Mesothelial cell of epicardium (in vitro differentiated cells): ENCODE data around the gene NTM. TPM values are rescaled to one million over a fixed set of nuclear protein-coding genes. Genes with fewer than 3 reads are reported as not detected.

Experiments
- DNase-seq, 2 experiments: peaks; one replicate each; pipeline ENCODE4 v3.0.0; 2021; ENCODE audit warnings: low spot score in 2 of 2; ENCODE audit not compliant: unreplicated experiment in 2 of 2
- H3K27ac Mint-ChIP-seq: 2 replicates; pipeline ENCODE4 v1.8.0; 2021; ENCODE audit warnings: mixed read lengths
- H3K27me3 Mint-ChIP-seq: 2 replicates; pipeline ENCODE4 v1.8.0; 2021; ENCODE audit warnings: low read depth, mixed read lengths
- H3K36me3 Mint-ChIP-seq: 2 replicates; pipeline ENCODE4 v1.8.0; 2021; ENCODE audit warnings: mixed read lengths
- H3K4me1 Mint-ChIP-seq: 2 replicates; pipeline ENCODE4 v1.8.0; 2021; ENCODE audit warnings: mixed read lengths
- H3K4me3 Mint-ChIP-seq: 2 replicates; pipeline ENCODE4 v1.8.0; 2021; ENCODE audit warnings: mild to moderate bottlenecking, moderate library complexity, mixed read lengths
- H3K9me3 Mint-ChIP-seq: 2 replicates; pipeline ENCODE4 v1.8.0; 2021; ENCODE audit warnings: mixed read lengths
- CTCF ChIP-seq: fragments of 200-600 bp; sonication (generic); IDR thresholded peaks from one replicate; pipeline ENCODE4 v1.5.0; 2021; ENCODE audit warnings: antibody characterized with exemption; ENCODE audit not compliant: unreplicated experiment
- total RNA-seq: library from RNA; stranded (reverse); gene quantifications from 3 replicates; pipeline ENCODE4 v1.2.1, GENCODE V29; 2021

Gene NTM
- total RNA-seq, 1 donor from 2014 or later = 3.9 TPM

GRCh38 chr11:131514062-131514461, 143.6 kb downstream of the NTM start:
- TF ChIP-seq CTCF = no peak
- no peaks in the 10 kb centered on the region for H3K4me1 Mint-ChIP-seq
- H3K4me3 Mint-ChIP-seq = no peak overlapping the region
- H3K27me3 Mint-ChIP-seq = peaks cover 7% of the 10 kb centered on the region
- no peak overlapping the region for H3K27ac Mint-ChIP-seq
- no peak for DNase-seq
- peaks cover 3% of the 10 kb centered on the region for H3K9me3 Mint-ChIP-seq
- H3K36me3 Mint-ChIP-seq = no peaks in the 10 kb centered on the region

GRCh38 chr11:131518305-131518838, 148.0 kb downstream of the NTM start:
- TF ChIP-seq CTCF = no peak
- Mint-ChIP-seq H3K36me3 (no peaks in the 10 kb centered on the region), H3K4me3 (no peak overlapping the region), H3K9me3 (no peaks in the 10 kb centered on the region), H3K27ac (no peak overlapping the region), H3K27me3 (peaks cover 10% of the 10 kb centered on the region), H3K4me1 (no peaks in the 10 kb centered on the region)
- DNase-seq = no peak

- Mint-ChIP-seq H3K4me3 (no peak overlapping the region), H3K4me1 (no peaks in the 10 kb centered on the region), H3K27me3 (peaks cover 26% of the 10 kb centered on the region), H3K36me3 (no peaks in the 10 kb centered on the region), H3K27ac (no peak overlapping the region), H3K9me3 (no peaks in the 10 kb centered on the region)
- no peak for TF ChIP-seq CTCF
- DNase-seq = no peak
Observed at GRCh38 chr11:131522851-131523250, 152.4 kb downstream of the NTM start.

- H3K27me3 Mint-ChIP-seq = peaks cover 81% of the 10 kb centered on the region
- TF ChIP-seq CTCF = no peak
- no peak overlapping the region for H3K4me3 Mint-ChIP-seq
- H3K4me1 Mint-ChIP-seq = no peaks in the 10 kb centered on the region
- H3K27ac Mint-ChIP-seq = no peak overlapping the region
- no peaks in the 10 kb centered on the region for H3K36me3 Mint-ChIP-seq
- H3K9me3 Mint-ChIP-seq = no peaks in the 10 kb centered on the region
- no peak for DNase-seq
Observed at GRCh38 chr11:131530407-131530806, 160.0 kb downstream of the NTM start.

GRCh38 chr11:131533149-131533548, 162.7 kb downstream of the NTM start:
- no peak for TF ChIP-seq CTCF
- no peak overlapping the region for H3K27ac Mint-ChIP-seq
- H3K9me3 Mint-ChIP-seq = no peaks in the 10 kb centered on the region
- DNase-seq = no peak
- peaks cover 77% of the 10 kb centered on the region for H3K27me3 Mint-ChIP-seq
- H3K4me1 Mint-ChIP-seq = no peaks in the 10 kb centered on the region
- H3K4me3 Mint-ChIP-seq = no peak overlapping the region
- H3K36me3 Mint-ChIP-seq = no peaks in the 10 kb centered on the region

- peaks cover 73% of the 10 kb centered on the region for H3K27me3 Mint-ChIP-seq
- no peak overlapping the region for H3K27ac Mint-ChIP-seq
- no peaks in the 10 kb centered on the region for H3K9me3 Mint-ChIP-seq
- TF ChIP-seq CTCF = no peak
- DNase-seq = no peak
- H3K4me1 Mint-ChIP-seq = no peaks in the 10 kb centered on the region
- no peak overlapping the region for H3K4me3 Mint-ChIP-seq
- H3K36me3 Mint-ChIP-seq = no peaks in the 10 kb centered on the region
Observed at GRCh38 chr11:131533998-131534397, 163.6 kb downstream of the NTM start.
